Measurements from ENCODE around the gene ABCA2. TPM values are rescaled to one million over a fixed set of nuclear protein-coding genes. Genes with fewer than 3 reads are reported as not detected.
A peak's percentile ranks its signal among the peaks of the same experiment; 100 is the strongest.

The ABCA2 gene
- polyA plus RNA-seq, 1 donor (not counting 4 experiments of a cell fraction or from before 2014, with no cell fraction given) = 1.3 TPM

- H4K20me1 ChIP-seq (ENCODE audit: control insufficient read depth, extremely low read depth, insufficient read depth, low read length) = no peaks in the 10 kb centered on the region
- no peaks in the 10 kb centered on the region for H3K79me2 ChIP-seq (ENCODE audit: control insufficient read depth, insufficient read depth, low read length)
- no peak overlapping the region for H3K4me3 ChIP-seq (ENCODE audit: control insufficient read depth in 2 of 3, extremely low read depth in 1 of 3, insufficient read depth in 2 of 3, low read depth in 1 of 3, low read length in 3 of 3)
- no peaks in the 10 kb centered on the region for H3K27me3 ChIP-seq (ENCODE audit: control insufficient read depth, extremely low read depth, insufficient read depth, low read length)
- no peak overlapping the region for H3K9ac ChIP-seq (ENCODE audit: control insufficient read depth, extremely low read depth, insufficient read depth, low read length)
- H2AFZ ChIP-seq (ENCODE audit: control insufficient read depth, low read length) = no peak overlapping the region
- H3K4me1 ChIP-seq (ENCODE audit: control insufficient read depth, extremely low read depth, insufficient read depth, low read length) = peaks cover 9% of the 10 kb centered on the region
- H3K9me1 ChIP-seq (ENCODE audit: control insufficient read depth, extremely low read depth, insufficient read depth, low read length) = no peaks in the 10 kb centered on the region
- FAIRE-seq (no peak), DNase-seq (ENCODE audit: low read depth, low spot score) (no peak)
- no peaks in the 10 kb centered on the region for H3K9me3 ChIP-seq (ENCODE audit: control insufficient read depth, low read depth, low read length)
- dilution Hi-C loops (cut with MboI; ENCODE audit: extremely low pct_ligation_motif_present, low sequenced_read_pairs) = no loop called here
- no peak for TF ChIP-seq EZH2 (IDR thresholded peaks at IDR 0.05; ENCODE audit: low read length)
- TF ChIP-seq, protein P1, sequence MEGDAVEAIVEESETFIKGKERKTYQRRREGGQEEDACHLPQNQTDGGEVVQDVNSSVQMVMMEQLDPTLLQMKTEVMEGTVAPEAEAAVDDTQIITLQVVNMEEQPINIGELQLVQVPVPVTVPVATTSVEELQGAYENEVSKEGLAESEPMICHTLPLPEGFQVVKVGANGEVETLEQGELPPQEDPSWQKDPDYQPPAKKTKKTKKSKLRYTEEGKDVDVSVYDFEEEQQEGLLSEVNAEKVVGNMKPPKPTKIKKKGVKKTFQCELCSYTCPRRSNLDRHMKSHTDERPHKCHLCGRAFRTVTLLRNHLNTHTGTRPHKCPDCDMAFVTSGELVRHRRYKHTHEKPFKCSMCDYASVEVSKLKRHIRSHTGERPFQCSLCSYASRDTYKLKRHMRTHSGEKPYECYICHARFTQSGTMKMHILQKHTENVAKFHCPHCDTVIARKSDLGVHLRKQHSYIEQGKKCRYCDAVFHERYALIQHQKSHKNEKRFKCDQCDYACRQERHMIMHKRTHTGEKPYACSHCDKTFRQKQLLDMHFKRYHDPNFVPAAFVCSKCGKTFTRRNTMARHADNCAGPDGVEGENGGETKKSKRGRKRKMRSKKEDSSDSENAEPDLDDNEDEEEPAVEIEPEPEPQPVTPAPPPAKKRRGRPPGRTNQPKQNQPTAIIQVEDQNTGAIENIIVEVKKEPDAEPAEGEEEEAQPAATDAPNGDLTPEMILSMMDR (optimal IDR thresholded peaks at IDR 0.05 in 1 of 3, IDR thresholded peaks at IDR 0.05 in 1 of 3, conservative IDR thresholded peaks at IDR 0.05 in 1 of 3; ENCODE audit: extremely low read depth in 1 of 3, insufficient read depth in 2 of 3, low read length in 3 of 3) = no peak
- H3K36me3 ChIP-seq (ENCODE audit: control insufficient read depth in 2 of 2, extremely low read depth in 1 of 2, insufficient read depth in 2 of 2, low read length in 2 of 2) = no peaks in the 10 kb centered on the region
- H3K27ac ChIP-seq (ENCODE audit: control insufficient read depth, insufficient read depth, low read length) = no peak overlapping the region
- H3K4me2 ChIP-seq (ENCODE audit: control insufficient read depth, extremely low read depth, insufficient read depth, low read depth, low read length) = no peak overlapping the region
Observed at GRCh38 chr9:137001857-137002645, 26.0 kb downstream of the ABCA2 start.

- H3K27ac ChIP-seq (ENCODE audit: control insufficient read depth, insufficient read depth, low read length) = no peak overlapping the region
- FAIRE-seq = no peak
- TF ChIP-seq EZH2 (IDR thresholded peaks at IDR 0.05; ENCODE audit: low read length) = no peak
- TF ChIP-seq, protein P1 (optimal IDR thresholded peaks at IDR 0.05 in 1 of 3, IDR thresholded peaks at IDR 0.05 in 1 of 3, conservative IDR thresholded peaks at IDR 0.05 in 1 of 3; ENCODE audit: extremely low read depth in 1 of 3, insufficient read depth in 2 of 3, low read length in 3 of 3) = no peak
Observed at GRCh38 chr9:137000177-137000930, 27.7 kb downstream of the ABCA2 start.

More at GRCh38 chr9:137000177-137000930, 27.7 kb downstream of the ABCA2 start:
- Histone ChIP-seq H3K4me2 (ENCODE audit: control insufficient read depth, extremely low read depth, insufficient read depth, low read depth, low read length) (peak overlapping the region; percentile 48), H3K79me2 (ENCODE audit: control insufficient read depth, insufficient read depth, low read length) (no peaks in the 10 kb centered on the region), H4K20me1 (ENCODE audit: control insufficient read depth, extremely low read depth, insufficient read depth, low read length) (no peaks in the 10 kb centered on the region), H2AFZ (ENCODE audit: control insufficient read depth, low read length) (no peak overlapping the region), H3K4me1 (ENCODE audit: control insufficient read depth, extremely low read depth, insufficient read depth, low read length) (peaks cover 25% of the 10 kb centered on the region), H3K9ac (ENCODE audit: control insufficient read depth, extremely low read depth, insufficient read depth, low read length) (no peak overlapping the region), H3K27me3 (ENCODE audit: control insufficient read depth, extremely low read depth, insufficient read depth, low read length) (no peaks in the 10 kb centered on the region), H3K9me3 (ENCODE audit: control insufficient read depth, low read depth, low read length) (no peaks in the 10 kb centered on the region), H3K36me3 (ENCODE audit: control insufficient read depth in 2 of 2, extremely low read depth in 1 of 2, insufficient read depth in 2 of 2, low read length in 2 of 2) (no peaks in the 10 kb centered on the region), H3K9me1 (ENCODE audit: control insufficient read depth, extremely low read depth, insufficient read depth, low read length) (no peaks in the 10 kb centered on the region), H3K4me3 (ENCODE audit: control insufficient read depth in 2 of 3, extremely low read depth in 1 of 3, insufficient read depth in 2 of 3, low read depth in 1 of 3, low read length in 3 of 3) (no peak overlapping the region)
- dilution Hi-C loops (cut with MboI; ENCODE audit: extremely low pct_ligation_motif_present, low sequenced_read_pairs) = no loop called here
- DNase-seq (ENCODE audit: low read depth, low spot score) = no peak

Data from keratinocyte (primary cell).